ENCODE measurements around the gene MFAP5. TPM values are rescaled to one million over a fixed set of nuclear protein-coding genes. Genes with fewer than 3 reads are reported as not detected.

MFAP5 gene
- polyA plus RNA-seq, 1 of the 3 experiments (the other 2 are of a cell fraction) = 19.1 TPM

DNA sequence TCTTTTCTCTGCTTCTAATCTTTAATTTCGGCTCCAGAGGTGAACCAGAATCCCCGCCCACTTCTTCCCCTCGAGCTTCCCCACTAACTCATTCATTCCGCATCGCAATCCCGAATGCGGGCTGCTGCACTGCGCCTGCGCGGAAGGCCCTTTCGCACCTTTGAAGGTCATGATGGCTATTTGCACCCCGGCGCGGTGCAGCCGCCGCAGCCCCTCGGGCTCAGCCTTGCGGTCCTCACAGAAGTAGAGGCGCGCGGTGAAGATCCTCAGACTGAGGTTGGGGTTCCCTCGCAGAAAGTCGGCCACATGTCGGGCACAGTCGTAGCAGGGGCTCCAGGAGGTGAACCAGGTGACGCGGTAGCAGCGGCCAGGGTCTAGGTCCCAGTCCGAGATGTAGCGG, 57.6 kb downstream of the MFAP5 start:
- no peaks in the 10 kb centered on the region for H3K79me2 ChIP-seq (ENCODE audit: insufficient read depth)
- H3K27ac ChIP-seq (ENCODE audit: low read depth in 2 of 2, low read length in 1 of 2) = no peak overlapping the region
- H3K4me2 ChIP-seq = no peak overlapping the region
- 74% methylated on average over 23 of the region's 30 CpGs for WGBS (ENCODE audit: low lambda C conversion rate)
- CTCF ChIA-PET = interaction anchor here (0.8 kb wide), 1 partner anchor 9 kb away, joined by 3 read pairs; no protein-coding TSS in a partner anchor
- TF ChIP-seq NRF1 (IDR thresholded peaks at IDR 0.05; ENCODE audit: low read depth, low read length) (no peak), YY1 (IDR thresholded peaks at IDR 0.05; ENCODE audit: low read depth) (no peak), EP300 (IDR thresholded peaks at IDR 0.05; ENCODE audit: borderline replicate concordance in 1 of 2, low read depth in 1 of 2, low read length in 1 of 2) (no peak), CHD2 (IDR thresholded peaks at IDR 0.05; ENCODE audit: low read length, partially characterized antibody) (no peak), POLR2AphosphoS5 (IDR thresholded peaks at IDR 0.05; ENCODE audit: low read depth, low read length) (no peak), TCF12 (IDR thresholded peaks at IDR 0.05) (no peak), FOXM1 (IDR thresholded peaks at IDR 0.05; ENCODE audit: low read depth) (no peak), RAD21 (IDR thresholded peaks at IDR 0.05; ENCODE audit: low read length) (no peak), FOXJ3 (CRISPR knock-in tag; IDR thresholded peaks at IDR 0.05) (no peak), TAF1 (IDR thresholded peaks at IDR 0.05; ENCODE audit: borderline replicate concordance, low read depth, low read length) (no peak), FOSL2 (IDR thresholded peaks at IDR 0.05; ENCODE audit: borderline replicate concordance, low read depth) (no peak), NFIC (IDR thresholded peaks at IDR 0.05; ENCODE audit: borderline replicate concordance) (no peak), TEAD4 (IDR thresholded peaks at IDR 0.05; ENCODE audit: borderline replicate concordance, insufficient read depth) (no peak), MEF2A (IDR thresholded peaks at IDR 0.05; ENCODE audit: borderline replicate concordance, low read depth) (no peak), MXI1 (IDR thresholded peaks at IDR 0.05; ENCODE audit: low read depth, low read length) (no peak)
- TF ChIP-seq, protein P1, sequence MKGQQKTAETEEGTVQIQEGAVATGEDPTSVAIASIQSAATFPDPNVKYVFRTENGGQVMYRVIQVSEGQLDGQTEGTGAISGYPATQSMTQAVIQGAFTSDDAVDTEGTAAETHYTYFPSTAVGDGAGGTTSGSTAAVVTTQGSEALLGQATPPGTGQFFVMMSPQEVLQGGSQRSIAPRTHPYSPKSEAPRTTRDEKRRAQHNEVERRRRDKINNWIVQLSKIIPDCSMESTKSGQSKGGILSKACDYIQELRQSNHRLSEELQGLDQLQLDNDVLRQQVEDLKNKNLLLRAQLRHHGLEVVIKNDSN (IDR thresholded peaks at IDR 0.05; ENCODE audit: borderline replicate concordance, low read depth) = no peak
- TF ChIP-seq, protein P2, sequence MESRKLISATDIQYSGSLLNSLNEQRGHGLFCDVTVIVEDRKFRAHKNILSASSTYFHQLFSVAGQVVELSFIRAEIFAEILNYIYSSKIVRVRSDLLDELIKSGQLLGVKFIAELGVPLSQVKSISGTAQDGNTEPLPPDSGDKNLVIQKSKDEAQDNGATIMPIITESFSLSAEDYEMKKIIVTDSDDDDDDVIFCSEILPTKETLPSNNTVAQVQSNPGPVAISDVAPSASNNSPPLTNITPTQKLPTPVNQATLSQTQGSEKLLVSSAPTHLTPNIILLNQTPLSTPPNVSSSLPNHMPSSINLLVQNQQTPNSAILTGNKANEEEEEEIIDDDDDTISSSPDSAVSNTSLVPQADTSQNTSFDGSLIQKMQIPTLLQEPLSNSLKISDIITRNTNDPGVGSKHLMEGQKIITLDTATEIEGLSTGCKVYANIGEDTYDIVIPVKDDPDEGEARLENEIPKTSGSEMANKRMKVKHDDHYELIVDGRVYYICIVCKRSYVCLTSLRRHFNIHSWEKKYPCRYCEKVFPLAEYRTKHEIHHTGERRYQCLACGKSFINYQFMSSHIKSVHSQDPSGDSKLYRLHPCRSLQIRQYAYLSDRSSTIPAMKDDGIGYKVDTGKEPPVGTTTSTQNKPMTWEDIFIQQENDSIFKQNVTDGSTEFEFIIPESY (IDR thresholded peaks at IDR 0.05; ENCODE audit: borderline replicate concordance, low read depth) = no peak
- TF ChIP-seq, protein P3, sequence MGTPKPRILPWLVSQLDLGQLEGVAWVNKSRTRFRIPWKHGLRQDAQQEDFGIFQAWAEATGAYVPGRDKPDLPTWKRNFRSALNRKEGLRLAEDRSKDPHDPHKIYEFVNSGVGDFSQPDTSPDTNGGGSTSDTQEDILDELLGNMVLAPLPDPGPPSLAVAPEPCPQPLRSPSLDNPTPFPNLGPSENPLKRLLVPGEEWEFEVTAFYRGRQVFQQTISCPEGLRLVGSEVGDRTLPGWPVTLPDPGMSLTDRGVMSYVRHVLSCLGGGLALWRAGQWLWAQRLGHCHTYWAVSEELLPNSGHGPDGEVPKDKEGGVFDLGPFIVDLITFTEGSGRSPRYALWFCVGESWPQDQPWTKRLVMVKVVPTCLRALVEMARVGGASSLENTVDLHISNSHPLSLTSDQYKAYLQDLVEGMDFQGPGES (IDR thresholded peaks at IDR 0.05; ENCODE audit: low read depth, low read length) = no peak
- TF ChIP-seq, protein P4, sequence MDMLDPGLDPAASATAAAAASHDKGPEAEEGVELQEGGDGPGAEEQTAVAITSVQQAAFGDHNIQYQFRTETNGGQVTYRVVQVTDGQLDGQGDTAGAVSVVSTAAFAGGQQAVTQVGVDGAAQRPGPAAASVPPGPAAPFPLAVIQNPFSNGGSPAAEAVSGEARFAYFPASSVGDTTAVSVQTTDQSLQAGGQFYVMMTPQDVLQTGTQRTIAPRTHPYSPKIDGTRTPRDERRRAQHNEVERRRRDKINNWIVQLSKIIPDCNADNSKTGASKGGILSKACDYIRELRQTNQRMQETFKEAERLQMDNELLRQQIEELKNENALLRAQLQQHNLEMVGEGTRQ (IDR thresholded peaks at IDR 0.05; ENCODE audit: borderline replicate concordance, low read depth, low read length) = no peak
- TF ChIP-seq, protein P5, sequence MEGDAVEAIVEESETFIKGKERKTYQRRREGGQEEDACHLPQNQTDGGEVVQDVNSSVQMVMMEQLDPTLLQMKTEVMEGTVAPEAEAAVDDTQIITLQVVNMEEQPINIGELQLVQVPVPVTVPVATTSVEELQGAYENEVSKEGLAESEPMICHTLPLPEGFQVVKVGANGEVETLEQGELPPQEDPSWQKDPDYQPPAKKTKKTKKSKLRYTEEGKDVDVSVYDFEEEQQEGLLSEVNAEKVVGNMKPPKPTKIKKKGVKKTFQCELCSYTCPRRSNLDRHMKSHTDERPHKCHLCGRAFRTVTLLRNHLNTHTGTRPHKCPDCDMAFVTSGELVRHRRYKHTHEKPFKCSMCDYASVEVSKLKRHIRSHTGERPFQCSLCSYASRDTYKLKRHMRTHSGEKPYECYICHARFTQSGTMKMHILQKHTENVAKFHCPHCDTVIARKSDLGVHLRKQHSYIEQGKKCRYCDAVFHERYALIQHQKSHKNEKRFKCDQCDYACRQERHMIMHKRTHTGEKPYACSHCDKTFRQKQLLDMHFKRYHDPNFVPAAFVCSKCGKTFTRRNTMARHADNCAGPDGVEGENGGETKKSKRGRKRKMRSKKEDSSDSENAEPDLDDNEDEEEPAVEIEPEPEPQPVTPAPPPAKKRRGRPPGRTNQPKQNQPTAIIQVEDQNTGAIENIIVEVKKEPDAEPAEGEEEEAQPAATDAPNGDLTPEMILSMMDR (IDR thresholded peaks at IDR 0.05) = no peak
- H3K9me2 ChIP-seq = no peaks in the 10 kb centered on the region
- no peaks in the 10 kb centered on the region for H3F3A ChIP-seq (replicated peaks; ENCODE audit: insufficient read depth)
- no peaks in the 10 kb centered on the region for H3K4me1 ChIP-seq (ENCODE audit: control insufficient read depth in 1 of 2, insufficient read depth in 2 of 2, low read depth in 1 of 2, low read length in 1 of 2)
- no peaks in the 10 kb centered on the region for H3K9me3 ChIP-seq
- no peaks in the 10 kb centered on the region for H3K36me3 ChIP-seq (replicated peaks in 1 of 2; ENCODE audit: control insufficient read depth in 1 of 2, insufficient read depth in 2 of 2, low read length in 1 of 2)
- H4K20me1 ChIP-seq (ENCODE audit: insufficient read depth) = no peaks in the 10 kb centered on the region
- H3K4me3 ChIP-seq (ENCODE audit: low read depth in 2 of 2, low read length in 1 of 2) = no peak overlapping the region
- POLR2A ChIA-PET = no interaction called here
- no peak overlapping the region for H3K9ac ChIP-seq
- H3K27me3 ChIP-seq (ENCODE audit: insufficient read depth) = peaks cover 30% of the 10 kb centered on the region
- DNase-seq = no peak
- no peak overlapping the region for H2AFZ ChIP-seq (ENCODE audit: low read depth)
